Left ventricle myocardium inferior (tissue), 1 donor: ENCODE measurements around the gene NOS1AP. TPM values are rescaled to one million over a fixed set of nuclear protein-coding genes. Genes with fewer than 3 reads are reported as not detected.

Source experiments
- DNase-seq: peaks from one replicate; pipeline ENCODE4 v3.0.0-alpha.2; 2020
- H3K27ac ChIP-seq: fragments of 200-600 bp; replicated peaks from 2 replicates; pipeline ENCODE4 v1.8.0; 2021
- H3K27me3 ChIP-seq: fragments of 200-600 bp; 2 replicates; pipeline ENCODE4 v1.8.0; 2021; ENCODE audit warnings: low read depth
- H3K36me3 ChIP-seq: fragments of 200-600 bp; 2 replicates; pipeline ENCODE4 v1.8.0; 2021
- H3K4me1 ChIP-seq: fragments of 200-600 bp; 2 replicates; pipeline ENCODE4 v1.8.0; 2021
- H3K4me3 ChIP-seq: fragments of 200-600 bp; 2 replicates; pipeline ENCODE4 v1.8.0; 2021; ENCODE audit warnings: mild to moderate bottlenecking, moderate library complexity
- H3K9me3 ChIP-seq: fragments of 200-600 bp; replicated peaks from 2 replicates; pipeline ENCODE4 v1.8.0; 2021
- CTCF ChIP-seq: fragments of 200-600 bp; IDR thresholded peaks from 2 replicates; pipeline ENCODE4 v1.8.0; 2021; ENCODE audit warnings: antibody characterized with exemption, mild to moderate bottlenecking, borderline replicate concordance
- intact Hi-C: fragments of 100-400 bp; cut with micrococcal nuclease; formaldehyde crosslinking; loops from one replicate; pipeline ENCODE4 v1.11.0; 2022
- total RNA-seq: library from RNA; stranded (reverse); fragmentation: NEBNext Ultra II Directional; extraction: Animal tissue kit (Norgen Biotek cat#: 25700); gene quantifications from one replicate; pipeline ENCODE4 v1.2.1, GENCODE V29; 2021
- donor health status: DM: no; HTN: yes; CAD: no; lungs with severe emphysema.

NOS1AP gene
- total RNA-seq, 1 donor from 2014 or later, result 6.2 TPM

GRCh38 chr1:162284206-162284955 lies 214.9 kb downstream of the NOS1AP start:
- no peak for DNase-seq
- no peaks in the 10 kb centered on the region for H3K9me3 ChIP-seq
- no peaks in the 10 kb centered on the region for H3K36me3 ChIP-seq
- H3K4me3 ChIP-seq, result no peak overlapping the region
- H3K27ac ChIP-seq, result peak overlapping the region; percentile 78
- peaks cover 44% of the 10 kb centered on the region for H3K4me1 ChIP-seq
- no peaks in the 10 kb centered on the region for H3K27me3 ChIP-seq
- no peak for TF ChIP-seq CTCF
- intact Hi-C loops, result no loop called here

GRCh38 chr1:162285149-162285561 lies 215.7 kb downstream of the NOS1AP start:
- intact Hi-C loops, result no loop called here
- Histone ChIP-seq H3K36me3 (no peaks in the 10 kb centered on the region), H3K27me3 (no peaks in the 10 kb centered on the region), H3K4me3 (no peak overlapping the region), H3K9me3 (no peaks in the 10 kb centered on the region), H3K27ac (peak overlapping the region; percentile 78), H3K4me1 (peaks cover 39% of the 10 kb centered on the region)
- peak; percentile 28 for DNase-seq
- no peak for TF ChIP-seq CTCF

- no peak for DNase-seq
- Histone ChIP-seq H3K4me3 (no peak overlapping the region), H3K9me3 (no peaks in the 10 kb centered on the region), H3K27me3 (no peaks in the 10 kb centered on the region), H3K4me1 (peaks cover 6% of the 10 kb centered on the region), H3K36me3 (no peaks in the 10 kb centered on the region), H3K27ac (no peak overlapping the region)
- intact Hi-C loops, result no loop called here
- TF ChIP-seq CTCF, result no peak
These were observed 221.5 kb downstream of the NOS1AP start for GRCh38 chr1:162291000-162291399.

GRCh38 chr1:162292422-162292849 lies 222.9 kb downstream of the NOS1AP start:
- DNase-seq, result no peak
- intact Hi-C loops, result no loop called here
- no peaks in the 10 kb centered on the region for H3K27me3 ChIP-seq

GRCh38 chr1:162293073-162293692 lies 223.7 kb downstream of the NOS1AP start:
- DNase-seq, result no peak

More at GRCh38 chr1:162292422-162292849, 222.9 kb downstream of the NOS1AP start:
- TF ChIP-seq CTCF, result no peak
- Histone ChIP-seq H3K9me3 (no peaks in the 10 kb centered on the region), H3K36me3 (no peaks in the 10 kb centered on the region), H3K4me3 (no peak overlapping the region), H3K4me1 (no peaks in the 10 kb centered on the region), H3K27ac (no peak overlapping the region)

More at GRCh38 chr1:162293073-162293692, 223.7 kb downstream of the NOS1AP start:
- Histone ChIP-seq H3K27me3 (no peaks in the 10 kb centered on the region), H3K27ac (no peak overlapping the region), H3K36me3 (no peaks in the 10 kb centered on the region), H3K9me3 (no peaks in the 10 kb centered on the region), H3K4me3 (no peak overlapping the region), H3K4me1 (no peaks in the 10 kb centered on the region)
- intact Hi-C loops, result no loop called here
- TF ChIP-seq CTCF, result no peak
